SHP77 (cell line): ENCODE data around the gene DBNDD1.
"Not testable (repeated sequence)": the region's sequence is repeated elsewhere in the genome, so short reads cannot be mapped to it uniquely, and the experiment has no call there.

ENCODE experiments used
- DNase-seq, 2 experiments: peaks; one replicate each; lab custom pipeline; 2025; lab: John Stamatoyannopoulos, UW

Gene DBNDD1

GRCh38 chr16:90018652-90019542 is at the start of gene DBNDD1:
Gene DBNDD1, minus strand, starts transcription at chr16:90019456. Its CDS starts 115 bp downstream, at chr16:90019341.
- no peak for DNase-seq

GRCh38 chr16:90061437-90061836 is 42.2 kb upstream of the DBNDD1 start:
- no peak for DNase-seq

GRCh38 chr16:90057738-90058173 is 38.5 kb upstream of the DBNDD1 start:
- no peak for DNase-seq

- DNase-seq, result not testable (repeated sequence)
Measured at GRCh38 chr16:90056521-90056920, 37.3 kb upstream of the DBNDD1 start.

- DNase-seq, result no peak
Measured at GRCh38 chr16:90055371-90055770, 36.1 kb upstream of the DBNDD1 start.

GRCh38 chr16:90054554-90054953 is 35.3 kb upstream of the DBNDD1 start:
- no peak for DNase-seq

- no peak for DNase-seq
Measured at GRCh38 chr16:90053902-90054500, 34.7 kb upstream of the DBNDD1 start.

- DNase-seq, result no peak
Measured at GRCh38 chr16:90050969-90051368, 31.7 kb upstream of the DBNDD1 start.

GRCh38 chr16:90048737-90049330 is 29.6 kb upstream of the DBNDD1 start:
- DNase-seq, result no peak

GRCh38 chr16:90048347-90048722 is 29.1 kb upstream of the DBNDD1 start:
- DNase-seq, result no peak

GRCh38 chr16:90047714-90048346 is 28.6 kb upstream of the DBNDD1 start:
- no peak for DNase-seq

GRCh38 chr16:90046971-90047713 is 27.9 kb upstream of the DBNDD1 start:
- DNase-seq, result no peak

GRCh38 chr16:90046122-90046970 is 27.1 kb upstream of the DBNDD1 start:
- peak; percentile 65 to 89 for DNase-seq

- DNase-seq, result no peak
Measured at GRCh38 chr16:90044111-90044551, 24.9 kb upstream of the DBNDD1 start.

- DNase-seq, result no peak
Measured at GRCh38 chr16:90043526-90043925, 24.3 kb upstream of the DBNDD1 start.

GRCh38 chr16:90042946-90043514 is 23.8 kb upstream of the DBNDD1 start:
- no peak for DNase-seq

- no peak for DNase-seq
Measured at GRCh38 chr16:90041896-90042473, 22.7 kb upstream of the DBNDD1 start.

- no peak for DNase-seq
Measured at GRCh38 chr16:90040152-90041023, 21.1 kb upstream of the DBNDD1 start.

- no peak for DNase-seq
Measured at GRCh38 chr16:90037276-90037675, 18.0 kb upstream of the DBNDD1 start.
